Stomach (tissue), 4 donors: Measurements from ENCODE around the gene DGKD.

Source experiments
- CTCF ChIP-seq, 7 experiments: fragments of 450-650 bp in 4 of 7; fragments of 200-600 bp in 3 of 7; sonication (generic) in 3 of 7; IDR thresholded peaks; one replicate each; pipeline ENCODE4 v1.5.1; 2016 to 2019; ENCODE audit warnings: antibody characterized with exemption in 7 of 7, control low read depth in 2 of 7, mild to moderate bottlenecking in 1 of 7
- EP300 ChIP-seq: sonication (generic); formaldehyde crosslinking; IDR thresholded peaks from one replicate; pipeline ENCODE4 v1.6.1; 2017; ENCODE audit warnings: antibody characterized with exemption
- POLR2A ChIP-seq, 4 donors: fragments of 450-650 bp; IDR thresholded peaks; one replicate each; pipeline ENCODE4 v1.6.1; 2016; ENCODE audit warnings: antibody characterized with exemption in 4 of 4, control low read depth in 2 of 4, mild to moderate bottlenecking in 1 of 4, moderate library complexity in 1 of 4
- POLR2AphosphoS5 ChIP-seq, 3 donors: sonication (generic); formaldehyde crosslinking; IDR thresholded peaks; one replicate each; pipeline ENCODE4 v1.6.1; 2016; ENCODE audit warnings: antibody characterized with exemption in 3 of 3

- TF ChIP-seq POLR2AphosphoS5 (IDR thresholded peaks at IDR 0.05) (no peak), POLR2A (IDR thresholded peaks at IDR 0.05) (no peak), CTCF (IDR thresholded peaks at IDR 0.05) (no peak), EP300 (no peak)
These were observed 117.2 kb downstream of the DGKD start for GRCh38 chr2:233471291-233472035.
